Raji (cell line): ENCODE measurements around the gene HSPB8.

ENCODE experiments used
- POLR2A ChIP-seq: IDR thresholded peaks from 2 replicates; pipeline ENCODE4 v1.6.1; 2011; ENCODE audit warnings: low read depth, low read length, control low read depth; ENCODE audit not compliant: insufficient read depth

The HSPB8 gene

GRCh38 chr12:119222222-119222951, 43.7 kb downstream of the HSPB8 start:
- TF ChIP-seq POLR2A, result no peak

DNA sequence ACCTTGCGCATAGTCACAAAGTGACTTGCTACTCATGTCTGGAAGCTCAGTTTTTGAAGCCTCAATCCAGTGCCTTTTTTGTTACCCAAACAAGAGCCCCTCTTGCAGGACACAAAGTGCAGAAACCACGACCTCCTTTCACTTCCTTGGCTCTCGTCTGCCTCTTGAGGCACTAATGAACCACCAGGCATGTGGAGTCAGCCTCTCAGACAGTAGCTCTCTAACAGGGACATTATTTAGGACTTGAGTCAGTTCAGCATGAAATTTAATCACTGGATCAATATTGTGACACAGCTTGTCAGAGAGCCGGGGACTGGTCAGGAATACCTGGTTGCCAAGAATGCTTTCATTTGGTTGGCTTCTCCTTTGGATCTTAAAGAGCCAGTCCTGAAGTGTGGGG, 46.7 kb downstream of the HSPB8 start:
- TF ChIP-seq POLR2A, result no peak

DNA sequence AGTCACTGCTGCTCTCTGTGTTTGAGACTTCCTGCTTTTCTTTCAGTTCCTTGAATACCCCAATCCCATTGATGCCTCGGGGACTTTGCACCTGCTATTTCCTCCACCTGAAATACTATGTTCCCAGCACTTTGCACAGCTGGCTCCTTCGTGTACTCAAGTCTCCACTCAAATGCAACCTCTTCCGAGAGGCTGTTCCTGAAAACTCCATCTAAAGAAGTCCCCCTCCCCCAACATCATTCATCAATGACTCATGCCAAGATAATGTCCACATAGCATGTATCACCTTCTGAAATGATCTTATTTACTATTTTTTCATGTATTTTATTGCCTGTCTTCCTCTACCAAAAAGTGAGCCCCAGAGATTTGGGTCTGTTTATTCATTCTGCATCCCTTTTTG, 48.6 kb downstream of the HSPB8 start:
- no peak for TF ChIP-seq POLR2A

- no peak for TF ChIP-seq POLR2A
Measured at GRCh38 chr12:119229205-119229604, 50.5 kb downstream of the HSPB8 start.

GRCh38 chr12:119229837-119230236, 51.1 kb downstream of the HSPB8 start:
- TF ChIP-seq POLR2A, result no peak

GRCh38 chr12:119230807-119231206, 52.1 kb downstream of the HSPB8 start:
- no peak for TF ChIP-seq POLR2A

DNA sequence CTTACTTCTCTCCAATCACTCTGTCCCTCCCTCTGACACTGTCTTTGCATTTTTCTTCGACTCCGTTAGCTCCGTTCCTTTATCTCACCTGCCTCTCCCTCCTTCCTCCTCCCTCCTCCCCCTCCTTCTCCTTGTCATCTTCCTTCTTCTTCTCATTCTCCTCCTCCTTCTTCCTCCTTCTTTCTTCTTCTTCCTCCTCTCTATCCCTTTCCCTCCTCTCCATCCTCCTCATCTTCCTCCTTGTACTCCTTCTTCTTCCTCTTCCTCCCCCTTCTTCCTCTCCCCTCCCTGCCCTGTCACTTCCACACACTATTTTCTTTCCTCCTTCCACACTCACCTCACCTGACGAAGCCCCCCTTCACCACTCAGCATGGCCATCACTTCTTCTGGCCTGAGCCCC, 53.0 kb downstream of the HSPB8 start:
- no peak for TF ChIP-seq POLR2A

DNA sequence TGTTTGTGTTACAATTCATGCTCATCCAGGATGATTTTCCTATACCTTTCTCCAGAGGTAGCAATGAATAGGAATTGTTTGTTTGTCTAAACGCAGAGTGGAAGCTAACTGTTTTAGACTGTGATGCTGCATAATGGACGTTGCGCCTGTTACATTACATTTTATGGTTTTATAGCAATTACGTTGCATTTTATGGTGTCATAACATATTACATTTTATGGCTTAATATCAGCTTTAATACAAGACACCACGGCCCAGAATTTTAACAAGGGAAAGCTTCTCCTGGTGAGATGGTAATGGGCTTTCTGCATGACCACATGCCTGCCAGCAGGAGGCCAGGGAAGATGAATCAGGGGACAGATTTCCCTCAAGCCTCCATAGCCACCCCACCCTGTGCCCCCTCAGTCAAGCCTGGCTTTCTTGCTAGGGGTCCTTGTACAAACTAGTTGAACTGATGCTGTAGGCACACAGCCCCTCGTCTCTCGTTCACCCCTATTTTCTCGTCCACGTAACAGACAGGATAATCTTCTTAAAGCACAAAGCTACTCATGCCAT, 56.5 kb downstream of the HSPB8 start:
- TF ChIP-seq POLR2A, result no peak

DNA sequence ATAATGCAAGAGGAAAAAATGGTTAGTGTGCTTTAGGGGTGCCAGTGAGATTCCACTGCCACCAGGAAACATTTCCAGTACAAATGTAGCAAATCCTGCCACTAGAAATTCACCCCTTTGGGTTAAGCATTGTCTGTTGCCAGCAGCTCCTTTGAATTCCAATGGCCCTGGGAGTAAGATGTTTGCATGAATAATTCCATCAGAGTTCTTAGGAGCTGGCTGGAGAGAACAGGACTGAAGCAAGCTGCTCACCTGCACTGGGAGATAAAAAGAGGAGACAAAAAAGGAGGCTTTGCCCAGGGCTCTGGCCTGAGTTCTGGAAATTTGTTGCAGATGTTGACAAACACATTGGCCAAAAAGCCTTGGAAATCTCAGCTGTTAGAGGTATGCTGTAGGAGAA, 57.6 kb downstream of the HSPB8 start:
- TF ChIP-seq POLR2A, result no peak

- no peak for TF ChIP-seq POLR2A
Measured at GRCh38 chr12:119239040-119239439, 60.3 kb downstream of the HSPB8 start.

GRCh38 chr12:119241049-119241448, 62.3 kb downstream of the HSPB8 start:
- no peak for TF ChIP-seq POLR2A

DNA sequence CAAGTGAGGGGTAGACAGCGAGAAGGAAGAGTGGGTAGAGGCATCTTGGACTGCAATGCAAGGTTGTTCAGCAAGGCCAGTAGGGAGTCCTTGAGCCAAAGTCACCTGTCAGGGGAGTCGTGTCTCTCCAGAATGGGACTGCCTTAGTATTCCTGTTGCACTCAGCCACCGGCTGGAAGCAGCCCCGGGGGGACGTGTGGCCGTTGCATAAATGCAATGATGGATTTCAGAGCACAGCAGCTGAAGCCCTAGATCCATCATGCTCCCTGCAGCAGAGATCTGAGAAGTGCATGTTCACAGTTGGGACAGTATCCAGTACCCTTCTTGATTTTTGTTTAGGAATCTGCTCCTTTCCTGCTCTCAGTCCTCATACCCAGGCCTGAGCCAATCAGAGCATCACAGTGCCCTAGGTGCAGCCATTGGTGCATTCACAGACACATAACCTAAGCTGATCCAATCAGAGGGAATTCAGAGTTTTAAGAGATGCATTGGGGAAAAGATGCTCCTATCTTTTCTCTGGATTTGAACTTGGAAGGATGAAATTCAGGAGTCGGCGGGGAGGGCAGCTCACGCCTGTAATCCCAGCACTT, 62.9 kb downstream of the HSPB8 start:
- TF ChIP-seq POLR2A, result no peak
